HepG2 (cell line): ENCODE results near the gene TBC1D25.

Experiments used
- POLR2AphosphoS5 ChIP-seq: IDR thresholded peaks from 2 replicates; pipeline ENCODE4 v1.6.1; 2012; ENCODE audit warnings: low read depth, low read length
- SRF ChIP-seq: IDR thresholded peaks from 2 replicates; pipeline ENCODE4 v1.6.1; 2011; ENCODE audit warnings: mild to moderate bottlenecking, low read depth, low read length, moderate library complexity
- TF ChIP-seq, protein P1 (sequence below): sonication (generic); formaldehyde crosslinking; IDR thresholded peaks from 2 replicates; pipeline ENCODE4 v1.4.0; 2020; ENCODE audit warnings: missing genetic modification reagents

GRCh38 chrX:48498374-48498809 lies 41.1 kb upstream of the TBC1D25 start:
- TF ChIP-seq POLR2AphosphoS5 (no peak), SRF (no peak)
- TF ChIP-seq, protein P1, sequence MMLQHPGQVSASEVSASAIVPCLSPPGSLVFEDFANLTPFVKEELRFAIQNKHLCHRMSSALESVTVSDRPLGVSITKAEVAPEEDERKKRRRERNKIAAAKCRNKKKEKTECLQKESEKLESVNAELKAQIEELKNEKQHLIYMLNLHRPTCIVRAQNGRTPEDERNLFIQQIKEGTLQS (CRISPR knock-in tag), result no peak
